ENCODE results near the gene ZNF43. TPM values are rescaled to one million over a fixed set of nuclear protein-coding genes. Genes with fewer than 3 reads are reported as not detected.
"Not testable (repeated sequence)": the region's sequence is repeated elsewhere in the genome, so short reads cannot be mapped to it uniquely, and the experiment has no call there.

Gene ZNF43
- 1.7 TPM for polyA plus RNA-seq (2012; ENCODE audit: missing spikeins)

GRCh38 chr19:21835810-21836444, at the start of gene ZNF43:
TSS of gene ZNF43 (minus strand) at chr19:21836182. CDS start at chr19:21836038, 144 bp downstream.
- FAIRE-seq (peak; percentile 27), DNase-seq (ENCODE audit: insufficient read length) (peak; percentile 18)
- TF ChIP-seq POLR2AphosphoS5 (IDR thresholded peaks at IDR 0.05; ENCODE audit: low read depth, low read length) (no peak), POLR2A (IDR thresholded peaks at IDR 0.05; ENCODE audit: low read depth, low read length) (peak; percentile 51), TAF1 (IDR thresholded peaks at IDR 0.05; ENCODE audit: borderline replicate concordance, low read depth, low read length) (0 out of 2 replicates have a peak, but pooled peaks have one; percentile 35)

- not testable (repeated sequence) for DNase-seq (ENCODE audit: insufficient read length); FAIRE-seq
Measured at GRCh38 chr19:21885516-21885915, 49.5 kb upstream of the ZNF43 start.

- FAIRE-seq; DNase-seq (ENCODE audit: insufficient read length): not testable (repeated sequence)
Measured at GRCh38 chr19:21884786-21885185, 48.8 kb upstream of the ZNF43 start.

GRCh38 chr19:21883516-21883915, 47.5 kb upstream of the ZNF43 start:
- no peak for TF ChIP-seq POLR2AphosphoS5 (IDR thresholded peaks at IDR 0.05; ENCODE audit: low read depth, low read length)
- no peak for TF ChIP-seq POLR2A (IDR thresholded peaks at IDR 0.05; ENCODE audit: low read depth, low read length)
- no peak for TF ChIP-seq TAF1 (IDR thresholded peaks at IDR 0.05; ENCODE audit: borderline replicate concordance, low read depth, low read length)
- no peak for FAIRE-seq

GRCh38 chr19:21880761-21881160, 44.8 kb upstream of the ZNF43 start:
- not testable (repeated sequence) for DNase-seq (ENCODE audit: insufficient read length)

More at GRCh38 chr19:21883516-21883915, 47.5 kb upstream of the ZNF43 start:
- DNase-seq (ENCODE audit: insufficient read length) = no peak

GRCh38 chr19:21878646-21879045, 42.7 kb upstream of the ZNF43 start:
- no peak for FAIRE-seq
- TF ChIP-seq POLR2AphosphoS5 (IDR thresholded peaks at IDR 0.05; ENCODE audit: low read depth, low read length) = no peak
- no peak for TF ChIP-seq TAF1 (IDR thresholded peaks at IDR 0.05; ENCODE audit: borderline replicate concordance, low read depth, low read length)
- TF ChIP-seq POLR2A (IDR thresholded peaks at IDR 0.05; ENCODE audit: low read depth, low read length) = no peak
- DNase-seq (ENCODE audit: insufficient read length) = no peak

More at GRCh38 chr19:21880761-21881160, 44.8 kb upstream of the ZNF43 start:
- not testable (repeated sequence) for FAIRE-seq

- FAIRE-seq (no peak), DNase-seq (ENCODE audit: insufficient read length) (no peak)
- no peak for TF ChIP-seq POLR2A (IDR thresholded peaks at IDR 0.05; ENCODE audit: low read depth, low read length)
- no peak for TF ChIP-seq TAF1 (IDR thresholded peaks at IDR 0.05; ENCODE audit: borderline replicate concordance, low read depth, low read length)
- no peak for TF ChIP-seq POLR2AphosphoS5 (IDR thresholded peaks at IDR 0.05; ENCODE audit: low read depth, low read length)
Measured at GRCh38 chr19:21877976-21878375, 42.0 kb upstream of the ZNF43 start.

GRCh38 chr19:21876608-21877007, 40.6 kb upstream of the ZNF43 start:
- not testable (repeated sequence) for FAIRE-seq

GRCh38 chr19:21856773-21857514, 21.0 kb upstream of the ZNF43 start:
- no peak for FAIRE-seq
- DNase-seq (ENCODE audit: insufficient read length) = no peak
- TF ChIP-seq TAF1 (IDR thresholded peaks at IDR 0.05; ENCODE audit: borderline replicate concordance, low read depth, low read length) = no peak
- TF ChIP-seq POLR2AphosphoS5 (IDR thresholded peaks at IDR 0.05; ENCODE audit: low read depth, low read length) = no peak
- no peak for TF ChIP-seq POLR2A (IDR thresholded peaks at IDR 0.05; ENCODE audit: low read depth, low read length)

More at GRCh38 chr19:21876608-21877007, 40.6 kb upstream of the ZNF43 start:
- not testable (repeated sequence) for DNase-seq (ENCODE audit: insufficient read length)

- no peak for TF ChIP-seq TAF1 (IDR thresholded peaks at IDR 0.05; ENCODE audit: borderline replicate concordance, low read depth, low read length)
- FAIRE-seq (no peak), DNase-seq (ENCODE audit: insufficient read length) (peak; percentile 37)
Measured at GRCh38 chr19:21851596-21852345, 15.8 kb upstream of the ZNF43 start.

- TF ChIP-seq TAF1 (IDR thresholded peaks at IDR 0.05; ENCODE audit: borderline replicate concordance, low read depth, low read length) (no peak), POLR2AphosphoS5 (IDR thresholded peaks at IDR 0.05; ENCODE audit: low read depth, low read length) (no peak), POLR2A (IDR thresholded peaks at IDR 0.05; ENCODE audit: low read depth, low read length) (no peak)
- FAIRE-seq (no peak), DNase-seq (ENCODE audit: insufficient read length) (no peak)
Measured at GRCh38 chr19:21850656-21851255, 14.8 kb upstream of the ZNF43 start.

GRCh38 chr19:21848706-21849105, 12.7 kb upstream of the ZNF43 start:
- no peak for DNase-seq (ENCODE audit: insufficient read length)
- no peak for TF ChIP-seq POLR2AphosphoS5 (IDR thresholded peaks at IDR 0.05; ENCODE audit: low read depth, low read length)
- TF ChIP-seq POLR2A (IDR thresholded peaks at IDR 0.05; ENCODE audit: low read depth, low read length) = no peak
- no peak for TF ChIP-seq TAF1 (IDR thresholded peaks at IDR 0.05; ENCODE audit: borderline replicate concordance, low read depth, low read length)
- no peak for FAIRE-seq
